PFSK-1 (cell line): ENCODE measurements around the gene JUND.

Source experiments
- FOXP2 ChIP-seq: optimal IDR thresholded peaks from 2 replicates; pipeline ENCODE3; 2011; ENCODE audit warnings: borderline replicate concordance, control low read depth, inconsistent platforms; ENCODE audit not compliant: insufficient read depth; ENCODE audit errors: extremely low read length, extremely low read depth
- POLR2AphosphoS5 ChIP-seq: IDR thresholded peaks from 2 replicates; pipeline ENCODE4 v1.6.1; 2012; ENCODE audit warnings: low read depth, mild to moderate bottlenecking, control low read depth, low read length, moderate library complexity
- REST ChIP-seq, 2 experiments: IDR thresholded peaks; 2 replicates each; pipeline versions ENCODE4 v1.6.1 to v1.8.0; 2011 to 2012; ENCODE audit warnings: low read depth in 2 of 2, low read length in 2 of 2, control low read depth in 1 of 2, inconsistent platforms in 1 of 2, mild to moderate bottlenecking in 1 of 2, moderate library complexity in 1 of 2; ENCODE audit not compliant: insufficient read depth in 1 of 2
- SIN3A ChIP-seq: IDR thresholded peaks from 2 replicates; pipeline ENCODE4 v1.6.1; 2012; ENCODE audit warnings: mild to moderate bottlenecking, low read length, moderate library complexity, borderline replicate concordance; ENCODE audit not compliant: insufficient read depth
- TAF1 ChIP-seq: IDR thresholded peaks from 2 replicates; pipeline ENCODE4 v1.6.1; 2012; ENCODE audit warnings: low read length, control low read depth, borderline replicate concordance; ENCODE audit not compliant: insufficient read depth

JUND gene

GRCh38 chr19:18322759-18323460 lies 41.5 kb upstream of the JUND start, which contains the start of gene LSM4:
Gene LSM4 (minus strand): TSS chr19:18323076. CDS start chr19:18323020, 56 bp downstream.
- no peak for TF ChIP-seq TAF1
- TF ChIP-seq SIN3A = no peak
- peak in 1 of 2 experiments; percentile 38; a peak in 1 of 4 replicates for TF ChIP-seq REST (IDR thresholded peaks at IDR 0.05; ENCODE audit: insufficient read depth in 1 of 2, low read depth in 2 of 2, low read length in 2 of 2)
- TF ChIP-seq FOXP2 = peak; percentile 33
- TF ChIP-seq POLR2AphosphoS5 = peak; percentile 64; the same call in 1 of the 2 replicates

- no peak for TF ChIP-seq SIN3A
- TF ChIP-seq TAF1 = 0 out of 2 replicates have a peak, but pooled peaks have one; percentile 36
- TF ChIP-seq POLR2AphosphoS5 = no peak; the same call in 1 of the 2 replicates
These were observed 40.9 kb upstream of the JUND start for GRCh38 chr19:18322318-18322758.

- no peak for TF ChIP-seq FOXP2
These were observed 40.3 kb upstream of the JUND start for GRCh38 chr19:18321734-18322102.

GRCh38 chr19:18320865-18321733 lies 39.7 kb upstream of the JUND start:
- TF ChIP-seq REST (IDR thresholded peaks at IDR 0.05; ENCODE audit: insufficient read depth in 1 of 2, low read depth in 2 of 2, low read length in 2 of 2) (no peak), SIN3A (peak; percentile 91; the same call in 1 of the 2 replicates), POLR2AphosphoS5 (peak; percentile 74), FOXP2 (peak; percentile 66), TAF1 (peak; percentile 44; the same call in 1 of the 2 replicates)

GRCh38 chr19:18319591-18320135 lies 38.2 kb upstream of the JUND start:
- TF ChIP-seq SIN3A (no peak), POLR2AphosphoS5 (no peak), REST (IDR thresholded peaks at IDR 0.05; ENCODE audit: insufficient read depth in 1 of 2, low read depth in 2 of 2, low read length in 2 of 2) (no peak), FOXP2 (no peak), TAF1 (no peak)
